HUDEP-2 (cell line): ENCODE data around the gene DNAAF9.

Experiments
- DNase-seq, 76 experiments: peaks; one replicate each; lab custom pipeline; 2025; ENCODE audit not compliant: unreplicated experiment in 76 of 76; lab: John Stamatoyannopoulos, UW

The DNAAF9 gene

DNA sequence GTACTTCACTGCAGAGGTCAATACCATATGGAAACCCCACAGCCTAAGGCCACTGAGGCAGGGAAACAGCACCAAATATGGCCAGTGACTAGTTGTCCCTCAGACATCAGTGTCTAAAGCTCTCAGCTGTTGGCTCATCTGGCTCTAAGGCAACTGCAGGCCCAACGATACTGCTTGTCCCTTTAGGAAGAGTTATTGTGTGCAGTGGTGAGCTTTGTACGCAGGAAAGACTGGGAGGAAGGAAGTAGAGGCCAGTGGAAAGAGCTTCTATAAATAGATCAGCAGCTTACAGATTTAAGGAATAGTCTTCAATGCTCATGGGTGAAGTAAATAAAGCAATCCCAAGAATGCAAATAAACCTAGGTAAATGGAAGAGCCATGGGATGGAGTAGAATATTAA lies 29.3 kb downstream of the DNAAF9 start:
- DNase-seq = no peak

DNA sequence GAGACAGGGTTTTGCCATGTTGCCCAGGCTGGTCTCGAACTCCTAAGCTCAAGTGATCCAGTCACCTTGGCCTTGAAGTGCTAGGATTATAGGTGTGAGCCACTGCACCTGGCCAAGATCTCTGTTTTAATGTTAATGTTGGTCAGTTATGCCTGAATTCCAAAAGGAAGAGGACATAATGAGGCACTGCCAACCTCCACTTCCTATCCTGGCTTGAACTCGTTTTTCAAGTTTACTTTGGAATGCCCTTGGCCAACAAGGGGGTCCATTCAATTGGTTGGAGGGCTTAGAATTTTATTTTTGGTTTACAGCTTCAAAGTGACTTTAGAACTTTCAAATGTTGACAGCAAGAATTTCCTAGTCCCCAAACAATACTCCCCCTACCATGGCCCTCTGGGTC lies 29.8 kb downstream of the DNAAF9 start:
- DNase-seq = no peak

DNA sequence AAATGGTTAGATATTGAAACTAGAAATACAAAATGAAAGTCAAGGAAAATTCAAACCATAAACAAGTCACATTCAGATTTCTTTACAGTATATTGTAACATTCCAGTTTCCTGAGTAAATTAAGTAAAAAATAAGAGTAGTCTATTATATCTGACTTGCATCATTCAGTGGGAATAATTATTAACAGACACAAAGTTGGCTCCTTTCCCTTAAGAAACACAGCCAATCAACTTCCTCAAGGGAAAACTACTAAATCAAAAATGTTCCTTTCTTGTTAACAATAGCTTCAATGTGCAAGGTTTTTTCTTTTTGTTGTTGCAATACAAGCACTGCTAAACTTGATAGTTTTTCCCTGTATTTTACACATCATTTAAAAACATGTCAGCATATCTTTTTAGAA lies 33.2 kb downstream of the DNAAF9 start:
- no peak for DNase-seq

DNA sequence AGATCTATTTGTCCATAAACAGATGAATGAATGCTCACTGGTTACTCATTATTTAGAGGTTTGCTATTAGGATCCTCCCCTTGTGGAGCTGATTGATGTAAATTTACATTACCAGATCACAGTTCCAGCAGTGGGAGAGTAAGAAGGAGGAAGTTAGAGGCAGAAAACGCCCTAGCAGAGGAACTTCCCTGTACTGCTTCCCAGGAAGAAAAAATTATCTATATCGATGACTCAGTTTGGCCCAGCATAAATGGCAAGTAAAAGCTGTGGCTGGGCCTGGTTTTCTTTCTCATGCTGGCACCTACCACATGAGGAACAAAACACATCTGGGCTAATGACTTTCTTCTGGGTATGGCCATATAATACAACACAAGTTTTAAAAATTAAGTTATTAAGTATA lies 35.7 kb downstream of the DNAAF9 start:
- no peak for DNase-seq

DNA sequence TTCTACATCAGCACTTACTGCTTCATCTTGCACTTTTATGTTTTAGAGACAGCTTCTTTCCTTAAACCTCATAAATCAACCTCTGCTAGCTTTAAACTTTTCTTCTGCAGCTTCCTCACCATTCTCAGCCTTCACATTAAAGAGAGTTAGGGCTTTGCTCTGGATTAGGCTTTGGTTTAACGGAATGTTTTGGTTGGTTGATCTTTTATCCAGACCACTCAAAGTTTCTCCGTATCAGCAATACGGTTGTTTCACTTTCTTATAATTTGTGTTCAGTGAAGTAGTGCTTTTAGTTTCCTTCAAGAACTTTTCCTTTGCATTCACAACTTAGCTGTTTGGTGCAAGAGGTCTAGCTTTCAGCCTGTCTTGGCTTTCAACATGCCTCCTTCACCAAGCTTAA lies 40.4 kb downstream of the DNAAF9 start:
- DNase-seq = no peak

DNA sequence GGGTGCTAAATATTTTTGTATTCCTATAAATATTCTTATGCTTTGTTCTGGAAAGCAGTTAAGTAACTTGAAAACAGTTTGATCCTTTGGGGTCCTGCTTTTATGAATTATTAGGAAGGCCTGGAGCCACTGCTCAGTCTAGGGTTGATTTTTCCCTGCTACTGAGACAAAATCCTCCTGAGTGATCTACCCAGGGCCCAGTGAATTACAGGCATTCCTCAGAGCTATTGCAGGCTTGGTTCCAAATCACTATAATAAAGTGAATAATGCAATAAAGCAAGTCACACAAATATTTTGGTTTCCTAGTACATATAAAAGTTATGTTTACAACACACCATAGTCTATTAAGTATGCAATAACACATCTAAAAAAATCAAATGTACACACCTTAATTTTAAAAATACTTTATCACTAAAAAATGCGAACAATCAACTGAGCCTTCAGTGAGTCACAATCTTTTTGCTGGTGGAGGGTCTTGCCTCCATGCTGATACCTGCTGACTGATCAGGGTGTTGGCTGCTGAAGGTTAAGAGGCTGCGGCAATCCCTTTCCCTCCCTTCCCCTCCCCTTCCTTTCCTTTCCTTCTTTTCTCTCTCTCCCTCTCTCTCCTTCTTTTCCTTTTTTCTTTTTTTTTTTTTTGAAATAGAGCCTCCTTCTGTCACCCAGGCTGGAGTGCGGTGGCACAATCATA lies 43.0 kb downstream of the DNAAF9 start:
- no peak for DNase-seq

DNA sequence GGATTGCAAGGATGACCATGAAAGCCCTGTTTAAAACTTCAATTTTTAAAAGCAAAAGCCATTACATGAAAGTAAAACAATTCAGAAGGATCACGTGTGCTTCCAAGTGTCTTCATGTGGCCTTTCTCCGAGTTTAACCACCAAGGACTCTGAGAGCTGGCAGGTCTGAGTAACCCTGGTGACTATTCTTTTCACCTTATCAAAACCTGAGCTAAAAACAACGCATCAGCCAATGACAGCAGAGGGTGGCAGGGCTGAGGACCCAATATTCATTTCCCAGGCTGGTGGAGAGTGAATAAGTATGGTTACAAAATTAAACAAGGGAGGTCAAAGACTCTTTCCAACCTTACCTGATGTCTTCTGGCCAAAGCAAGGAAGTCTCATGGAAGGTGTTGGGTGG lies 46.7 kb downstream of the DNAAF9 start:
- no peak for DNase-seq

DNA sequence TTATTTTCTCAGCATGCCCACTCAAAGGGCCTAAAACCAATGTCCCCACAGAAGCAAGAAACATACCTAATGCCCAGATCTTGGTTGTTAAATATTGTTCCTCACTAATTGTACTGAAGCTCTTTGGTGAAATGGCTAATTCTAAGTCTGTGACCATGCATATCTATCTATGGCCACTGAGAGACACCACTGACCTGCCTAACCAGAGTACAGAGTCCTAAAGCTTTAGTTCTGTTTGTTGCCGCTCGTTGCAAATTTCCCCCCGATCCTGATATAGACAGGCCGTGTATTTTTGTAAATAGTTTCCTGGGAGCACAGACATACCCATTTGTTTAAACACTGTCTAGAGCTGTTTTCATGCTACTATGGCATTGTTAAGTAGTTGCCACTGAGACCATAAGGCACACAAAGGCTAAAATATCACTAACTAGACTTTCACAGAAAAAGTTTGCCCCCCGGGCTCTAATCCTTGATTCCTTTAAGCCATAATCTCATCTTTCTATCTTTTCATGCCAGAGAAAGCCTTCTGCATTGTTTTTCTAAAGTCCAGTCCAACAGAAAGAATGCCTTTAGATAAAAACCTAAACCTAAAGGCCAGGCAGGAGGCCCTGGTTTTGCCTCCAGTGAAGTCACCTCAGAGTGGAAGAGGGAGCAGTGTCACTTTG lies 48.7 kb downstream of the DNAAF9 start:
- DNase-seq = no peak
